RWPE1 (cell line): ENCODE data around the gene HERC4.

ENCODE experiments used
- CTCF ChIA-PET: fragments of 350-600 bp; sonication (Branson Sonifier 250); formaldehyde crosslinking; extraction: SDS; loops from one replicate; lab custom pipeline; 2021; lab: Yijun Ruan, JAX
- POLR2A ChIA-PET: fragments of 400-600 bp; formaldehyde crosslinking; extraction: SDS; loops from one replicate; lab custom pipeline; 2020; ENCODE audit warnings: antibody characterized with exemption; ENCODE audit not compliant: low non-redundant PET; lab: Yijun Ruan, JAX
- DNase-seq: peaks from one replicate; pipeline ENCODE4 v3.0.0; 2012; ENCODE audit warnings: low spot score
- H3K27ac ChIP-seq: fragments of 450-650 bp; 2 replicates; pipeline ENCODE4 v1.5.1; 2017
- TF ChIP-seq, protein P1 (sequence below): fragments of 450-650 bp; conservative IDR thresholded peaks from 2 replicates; pipeline ENCODE4 v1.5.1; 2017; ENCODE audit warnings: low read depth, mild to moderate bottlenecking

The HERC4 gene

DNA sequence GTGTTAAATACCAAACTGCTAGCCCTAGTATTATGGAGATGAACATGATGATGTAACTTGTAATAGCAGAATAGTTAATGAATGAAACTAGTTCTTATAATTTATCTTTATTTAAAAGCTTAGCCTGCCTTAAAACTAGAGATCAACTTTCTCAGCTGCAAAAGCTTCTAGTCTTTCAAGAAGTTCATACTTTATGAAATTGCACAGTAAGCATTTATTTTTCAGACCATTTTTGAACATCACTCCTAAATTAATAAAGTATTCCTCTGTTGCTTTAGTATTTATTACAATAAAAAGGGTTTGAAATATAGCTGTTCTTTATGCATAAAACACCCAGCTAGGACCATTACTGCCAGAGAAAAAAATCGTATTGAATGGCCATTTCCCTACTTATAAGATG is 157.4 kb downstream of the HERC4 start:
- ChIA-PET CTCF (interaction anchor here (0.6 to 1.0 kb wide), 2 partner anchors 456 to 844 kb away, joined by 3 to 5 read pairs; no protein-coding TSS in a partner anchor), POLR2A (no interaction called here)
- no peak overlapping the region for H3K27ac ChIP-seq
- TF ChIP-seq, protein P1, sequence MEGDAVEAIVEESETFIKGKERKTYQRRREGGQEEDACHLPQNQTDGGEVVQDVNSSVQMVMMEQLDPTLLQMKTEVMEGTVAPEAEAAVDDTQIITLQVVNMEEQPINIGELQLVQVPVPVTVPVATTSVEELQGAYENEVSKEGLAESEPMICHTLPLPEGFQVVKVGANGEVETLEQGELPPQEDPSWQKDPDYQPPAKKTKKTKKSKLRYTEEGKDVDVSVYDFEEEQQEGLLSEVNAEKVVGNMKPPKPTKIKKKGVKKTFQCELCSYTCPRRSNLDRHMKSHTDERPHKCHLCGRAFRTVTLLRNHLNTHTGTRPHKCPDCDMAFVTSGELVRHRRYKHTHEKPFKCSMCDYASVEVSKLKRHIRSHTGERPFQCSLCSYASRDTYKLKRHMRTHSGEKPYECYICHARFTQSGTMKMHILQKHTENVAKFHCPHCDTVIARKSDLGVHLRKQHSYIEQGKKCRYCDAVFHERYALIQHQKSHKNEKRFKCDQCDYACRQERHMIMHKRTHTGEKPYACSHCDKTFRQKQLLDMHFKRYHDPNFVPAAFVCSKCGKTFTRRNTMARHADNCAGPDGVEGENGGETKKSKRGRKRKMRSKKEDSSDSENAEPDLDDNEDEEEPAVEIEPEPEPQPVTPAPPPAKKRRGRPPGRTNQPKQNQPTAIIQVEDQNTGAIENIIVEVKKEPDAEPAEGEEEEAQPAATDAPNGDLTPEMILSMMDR: no peak
- no peak for DNase-seq

- no peak for DNase-seq
- TF ChIP-seq, protein P1: no peak
- ChIA-PET CTCF (no interaction called here), POLR2A (no interaction called here)
- H3K27ac ChIP-seq: no peak overlapping the region
Measured at GRCh38 chr10:67917169-67917568, 157.9 kb downstream of the HERC4 start.

DNA sequence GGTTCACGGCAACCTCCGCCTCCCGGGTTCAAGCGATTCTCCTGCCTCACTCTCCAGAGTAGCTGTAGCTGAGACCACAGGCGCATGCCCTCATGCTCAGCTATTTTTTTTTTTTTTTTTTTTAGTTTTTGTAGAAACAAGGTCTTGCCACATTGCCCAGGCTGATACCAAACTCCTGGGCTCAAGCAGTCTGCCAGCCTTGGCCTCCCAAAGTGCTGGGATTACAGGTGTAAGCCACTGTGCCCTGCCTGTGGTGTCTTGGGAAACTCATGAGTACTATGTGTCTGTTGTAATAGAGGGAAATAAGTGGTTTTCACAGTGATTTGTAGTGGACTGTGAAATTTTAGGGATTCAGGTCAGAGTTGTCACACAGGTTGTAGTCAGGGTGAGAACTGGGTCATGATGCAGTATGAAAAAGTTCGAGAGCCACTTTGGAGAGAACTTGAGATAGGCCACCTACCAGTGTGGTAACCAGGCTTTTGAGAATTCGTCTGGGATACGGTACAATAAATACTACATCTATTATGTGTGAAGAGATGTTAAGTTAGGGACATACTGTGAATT is 160.2 kb downstream of the HERC4 start:
- POLR2A ChIA-PET: no interaction called here
- TF ChIP-seq, protein P1: no peak
- no peak for DNase-seq
- H3K27ac ChIP-seq: no peak overlapping the region
- CTCF ChIA-PET: interaction anchor here (0.6 kb wide), 1 partner anchor 12 kb away, joined by 5 read pairs; no protein-coding TSS in a partner anchor

- CTCF ChIA-PET: interaction anchor here (0.6 kb wide), 2 partner anchors 58 to 154 kb away, joined by 3 read pairs; no protein-coding TSS in a partner anchor
- TF ChIP-seq, protein P1: no peak
Measured at GRCh38 chr10:67912331-67912946, 162.6 kb downstream of the HERC4 start.

GRCh38 chr10:67903581-67903980 is 171.5 kb downstream of the HERC4 start:
- TF ChIP-seq, protein P1: no peak
- POLR2A ChIA-PET: interaction anchor here (0.6 kb wide), 1 partner anchor 20 kb away, joined by 3 read pairs; no protein-coding TSS in a partner anchor
- CTCF ChIA-PET: no interaction called here
- no peak for DNase-seq
- no peak overlapping the region for H3K27ac ChIP-seq

More at GRCh38 chr10:67912331-67912946, 162.6 kb downstream of the HERC4 start:
- POLR2A ChIA-PET: no interaction called here
- no peak for DNase-seq
- no peak overlapping the region for H3K27ac ChIP-seq

DNA sequence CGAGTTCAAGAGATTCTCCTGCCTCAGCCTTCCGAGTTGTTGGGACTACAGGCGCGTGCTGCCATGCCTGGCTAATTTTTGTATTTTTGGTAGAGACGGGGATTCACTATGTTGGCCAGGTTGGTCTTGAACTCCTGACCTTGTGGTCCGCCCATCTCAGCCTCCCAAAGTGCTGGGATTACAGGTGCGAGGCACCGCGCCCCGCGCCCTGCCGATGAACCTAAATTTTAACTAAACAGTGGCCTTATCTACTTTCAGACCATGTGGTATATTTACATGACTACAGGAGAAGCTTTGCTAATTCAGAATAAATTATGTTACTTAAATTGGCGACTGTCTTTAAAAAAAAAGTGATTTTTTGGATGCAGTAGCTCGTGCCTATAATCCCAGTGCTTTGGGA is 181.4 kb downstream of the HERC4 start:
- TF ChIP-seq, protein P1: no peak
- no peak for DNase-seq
- ChIA-PET CTCF (no interaction called here), POLR2A (no interaction called here)
- no peak overlapping the region for H3K27ac ChIP-seq
